Vagina (tissue), 2 donors: Measurements from ENCODE around the gene STK11. TPM values are rescaled to one million over a fixed set of nuclear protein-coding genes. Genes with fewer than 3 reads are reported as not detected.

Experiments used
- DNase-seq, 2 donors: peaks; one replicate each; pipeline ENCODE4 v3.0.0-alpha.2; 2017; ENCODE audit errors: extremely low spot score in 2 of 2
- H3K27ac ChIP-seq: fragments of 200-600 bp; sonication (generic); one replicate; pipeline ENCODE4 v1.5.1; 2019
- H3K27me3 ChIP-seq: fragments of 200-600 bp; sonication (generic); one replicate; pipeline ENCODE4 v1.5.1; 2019
- H3K36me3 ChIP-seq, 2 donors: fragments of 200-600 bp; sonication (generic); one replicate each; pipeline ENCODE4 v1.5.1; 2017 to 2019
- H3K4me1 ChIP-seq: fragments of 200-600 bp; sonication (generic); one replicate; pipeline ENCODE4 v1.5.1; 2019
- H3K4me3 ChIP-seq, 2 donors: fragments of 200-600 bp; sonication (generic); 1 replicate in 1 of 2; 2 replicates in 1 of 2; pipeline ENCODE4 v1.5.1; 2016 to 2019
- H3K9me3 ChIP-seq: fragments of 200-600 bp; sonication (generic); one replicate; pipeline ENCODE4 v1.5.1; 2019
- POLR2A ChIP-seq, 2 donors: fragments of 450-650 bp; IDR thresholded peaks; one replicate each; pipeline ENCODE4 v1.6.1; 2017; ENCODE audit warnings: antibody characterized with exemption in 2 of 2, mild to moderate bottlenecking in 2 of 2, moderate library complexity in 2 of 2
- POLR2AphosphoS5 ChIP-seq, 2 donors: sonication (generic); formaldehyde crosslinking; IDR thresholded peaks; one replicate each; pipeline ENCODE4 v1.9.0; 2017; ENCODE audit warnings: antibody characterized with exemption in 2 of 2, mild to moderate bottlenecking in 2 of 2, low read depth in 1 of 2; ENCODE audit not compliant: insufficient read depth in 1 of 2
- intact Hi-C: fragments of 100-400 bp; cut with DNase I; formaldehyde crosslinking; loops from one replicate; pipeline ENCODE4 v1.15.1; 2023
- total RNA-seq: library from RNA; depleted of rRNA; stranded (reverse); fragments of >200 nt; gene quantifications from one replicate; pipeline ENCODE4 v1.2.3, GENCODE V29; 2016
- TF ChIP-seq, protein P1 (sequence below), 3 experiments: fragments of 450-650 bp in 2 of 3; fragments of 200-600 bp in 1 of 3; sonication (generic) in 1 of 3; IDR thresholded peaks; one replicate each; pipeline ENCODE4 v1.5.1; 2017 to 2019; ENCODE audit warnings: antibody characterized with exemption in 3 of 3, mild to moderate bottlenecking in 2 of 3, moderate library complexity in 2 of 3

STK11 gene
- total RNA-seq, 1 donor from 2014 or later: 54.5 TPM

DNA sequence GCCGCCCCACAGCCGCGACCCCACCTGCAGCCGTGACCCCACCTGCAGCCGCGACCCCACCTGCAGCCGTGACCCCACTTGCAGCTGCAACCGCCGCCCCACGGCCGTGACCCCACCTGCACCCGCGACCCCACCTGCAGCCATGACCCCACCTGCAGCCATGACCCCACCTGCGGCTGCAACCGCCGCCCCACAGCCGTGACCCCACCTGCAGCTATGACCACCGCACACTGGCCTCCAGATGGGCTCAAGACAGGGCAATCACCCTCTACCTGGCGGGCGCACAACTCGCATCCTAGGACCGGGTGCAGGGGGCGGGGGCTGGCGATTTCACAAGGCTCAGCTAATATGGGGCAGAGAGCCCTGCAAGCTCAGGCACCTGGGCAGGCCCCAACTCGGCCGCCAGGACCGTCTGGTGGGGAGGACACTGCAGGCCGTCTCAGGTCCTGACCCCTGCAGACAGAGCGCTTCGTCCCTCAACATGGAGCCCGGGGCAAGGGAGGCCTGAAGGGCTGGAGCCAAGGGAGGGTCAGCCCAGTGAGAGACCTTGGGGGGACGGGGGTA, 46.6 kb upstream of the STK11 start:
- Histone ChIP-seq H3K4me3 (no peak overlapping the region), H3K36me3 (peaks cover 0 to 6% of the 10 kb centered on the region in 2 donors), H3K27ac (no peak overlapping the region), H3K27me3 (no peaks in the 10 kb centered on the region), H3K9me3 (no peaks in the 10 kb centered on the region), H3K4me1 (peaks cover 38% of the 10 kb centered on the region)
- intact Hi-C loops: no loop called here
- TF ChIP-seq POLR2AphosphoS5 (IDR thresholded peaks at IDR 0.05; ENCODE audit: insufficient read depth in 1 of 2, low read depth in 1 of 2) (no peak), POLR2A (IDR thresholded peaks at IDR 0.05) (no peak)
- TF ChIP-seq, protein P1, sequence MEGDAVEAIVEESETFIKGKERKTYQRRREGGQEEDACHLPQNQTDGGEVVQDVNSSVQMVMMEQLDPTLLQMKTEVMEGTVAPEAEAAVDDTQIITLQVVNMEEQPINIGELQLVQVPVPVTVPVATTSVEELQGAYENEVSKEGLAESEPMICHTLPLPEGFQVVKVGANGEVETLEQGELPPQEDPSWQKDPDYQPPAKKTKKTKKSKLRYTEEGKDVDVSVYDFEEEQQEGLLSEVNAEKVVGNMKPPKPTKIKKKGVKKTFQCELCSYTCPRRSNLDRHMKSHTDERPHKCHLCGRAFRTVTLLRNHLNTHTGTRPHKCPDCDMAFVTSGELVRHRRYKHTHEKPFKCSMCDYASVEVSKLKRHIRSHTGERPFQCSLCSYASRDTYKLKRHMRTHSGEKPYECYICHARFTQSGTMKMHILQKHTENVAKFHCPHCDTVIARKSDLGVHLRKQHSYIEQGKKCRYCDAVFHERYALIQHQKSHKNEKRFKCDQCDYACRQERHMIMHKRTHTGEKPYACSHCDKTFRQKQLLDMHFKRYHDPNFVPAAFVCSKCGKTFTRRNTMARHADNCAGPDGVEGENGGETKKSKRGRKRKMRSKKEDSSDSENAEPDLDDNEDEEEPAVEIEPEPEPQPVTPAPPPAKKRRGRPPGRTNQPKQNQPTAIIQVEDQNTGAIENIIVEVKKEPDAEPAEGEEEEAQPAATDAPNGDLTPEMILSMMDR (IDR thresholded peaks at IDR 0.05): no peak
- DNase-seq: no peak

DNA sequence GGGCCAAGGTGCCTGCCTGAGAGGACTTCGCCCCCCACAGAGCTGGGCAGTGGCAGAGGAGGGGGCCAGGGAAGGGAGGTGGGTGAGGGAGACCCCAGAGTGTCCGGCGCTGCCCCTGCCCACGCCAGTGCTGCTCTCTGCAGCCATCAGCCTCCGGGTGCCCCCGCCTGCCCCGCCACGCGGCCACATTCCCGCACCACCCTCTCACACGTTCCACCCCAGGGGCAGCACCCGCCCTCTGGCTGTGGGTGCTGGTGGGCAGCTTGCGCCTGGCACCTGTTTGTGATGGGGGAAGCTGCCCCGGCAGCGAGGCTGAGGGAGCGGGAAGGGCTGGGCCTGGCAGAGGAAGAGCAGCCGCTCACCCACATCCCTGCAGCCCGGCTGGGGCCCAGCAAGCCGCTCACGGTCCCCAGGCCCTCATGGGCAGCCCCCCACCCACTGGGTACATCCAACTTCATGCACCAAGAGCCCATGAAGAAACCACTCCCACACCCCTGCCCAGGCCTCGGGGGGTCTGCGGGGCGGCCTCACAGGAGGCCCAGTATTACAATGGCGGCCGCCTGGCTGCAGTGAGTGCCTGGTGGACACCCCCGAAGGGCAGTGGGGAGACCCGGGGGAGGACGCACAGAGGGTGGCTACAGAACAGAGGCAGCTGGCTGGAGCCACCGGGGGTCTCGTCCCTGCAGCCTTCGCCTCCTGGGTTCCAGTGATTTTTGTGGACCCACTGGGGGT, 45.5 kb upstream of the STK11 start:
- DNase-seq: no peak
- Histone ChIP-seq H3K4me1 (peaks cover 30% of the 10 kb centered on the region), H3K36me3 (peaks cover 0 to 5% of the 10 kb centered on the region in 2 donors), H3K27me3 (no peaks in the 10 kb centered on the region), H3K4me3 (no peak overlapping the region), H3K9me3 (no peaks in the 10 kb centered on the region), H3K27ac (no peak overlapping the region)
- TF ChIP-seq POLR2A (IDR thresholded peaks at IDR 0.05) (no peak), POLR2AphosphoS5 (IDR thresholded peaks at IDR 0.05; ENCODE audit: insufficient read depth in 1 of 2, low read depth in 1 of 2) (no peak)
- TF ChIP-seq, protein P1 (IDR thresholded peaks at IDR 0.05): no peak
- intact Hi-C loops: no loop called here

DNA sequence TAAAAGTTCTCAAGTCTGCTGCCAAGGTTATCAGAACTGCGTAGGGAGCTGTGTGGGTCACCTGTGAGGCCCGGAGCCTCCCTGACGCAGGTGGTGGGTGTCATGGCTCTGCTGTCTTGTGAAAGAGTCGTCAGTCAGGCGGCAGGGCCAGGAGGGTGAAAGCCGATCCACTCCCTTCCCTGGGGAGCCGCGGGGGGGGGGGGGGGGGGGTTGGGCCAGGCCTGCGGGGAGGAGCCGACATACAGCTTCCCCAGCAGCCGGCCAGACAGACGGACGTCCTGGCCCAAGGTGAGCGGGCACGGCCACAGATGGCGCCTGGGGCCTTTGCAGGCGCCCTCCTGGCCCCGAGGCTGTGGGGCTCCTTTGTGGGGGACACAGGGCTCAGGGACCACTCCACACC, 43.9 kb upstream of the STK11 start:
- intact Hi-C loops: no loop called here
- DNase-seq: no peak
- Histone ChIP-seq H3K36me3 (peaks cover 0 to 8% of the 10 kb centered on the region in 2 donors), H3K9me3 (no peaks in the 10 kb centered on the region), H3K27me3 (no peaks in the 10 kb centered on the region), H3K27ac (no peak overlapping the region), H3K4me3 (no peak overlapping the region), H3K4me1 (peaks cover 24% of the 10 kb centered on the region)
- TF ChIP-seq POLR2AphosphoS5 (IDR thresholded peaks at IDR 0.05; ENCODE audit: insufficient read depth in 1 of 2, low read depth in 1 of 2): peak in 1 of 2 donors; percentile 13
- TF ChIP-seq POLR2A (IDR thresholded peaks at IDR 0.05): no peak

DNA sequence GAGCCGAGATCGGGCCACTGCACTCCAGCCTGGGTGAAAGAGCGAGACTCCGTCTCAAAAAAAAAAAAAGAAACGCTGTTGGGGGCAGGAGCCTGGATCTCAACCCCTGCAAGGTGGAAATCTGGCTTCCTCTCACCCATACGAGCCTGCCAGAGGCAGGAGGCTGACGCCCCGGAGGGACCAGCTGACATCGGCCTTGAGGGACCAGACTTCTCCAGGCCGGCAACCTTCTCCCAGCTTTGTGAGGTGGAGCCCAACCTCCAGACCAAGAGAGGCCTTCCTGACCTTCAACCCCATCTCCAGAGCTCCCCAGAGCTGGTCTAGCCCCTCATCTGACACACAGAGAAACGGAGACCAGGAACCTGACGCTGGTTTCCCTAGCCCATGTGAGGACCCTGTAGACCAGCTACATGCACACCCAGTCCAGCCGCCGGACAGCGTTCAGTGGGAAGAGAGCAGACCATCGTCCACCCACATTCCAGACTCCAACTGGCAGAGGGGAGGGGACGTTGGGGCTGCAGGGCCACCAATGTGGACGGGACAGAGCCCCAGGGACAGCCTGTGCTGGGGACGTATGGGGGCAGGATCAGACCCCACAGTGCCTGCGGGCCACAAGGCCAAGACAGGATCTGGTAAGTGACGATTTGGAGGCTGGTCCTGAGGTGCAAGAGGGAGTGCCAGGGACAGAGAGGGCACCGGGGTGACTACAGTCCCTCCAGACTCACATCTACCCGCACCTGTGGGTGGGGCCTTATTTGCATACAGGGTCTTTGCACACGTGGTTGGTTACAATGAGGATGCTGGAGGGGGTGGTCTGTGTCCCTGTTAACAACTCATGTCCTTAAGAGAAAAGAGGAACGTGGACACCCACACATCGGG, 42.9 kb upstream of the STK11 start:
- intact Hi-C loops: no loop called here
- no peak for DNase-seq
- peaks cover 30% of the 10 kb centered on the region for H3K4me1 ChIP-seq
- H3K4me3 ChIP-seq: no peak overlapping the region
- peaks cover 0 to 11% of the 10 kb centered on the region in 2 donors for H3K36me3 ChIP-seq
- TF ChIP-seq POLR2A (IDR thresholded peaks at IDR 0.05): no peak
- TF ChIP-seq POLR2AphosphoS5 (IDR thresholded peaks at IDR 0.05; ENCODE audit: insufficient read depth in 1 of 2, low read depth in 1 of 2): no peak
- H3K27me3 ChIP-seq: no peaks in the 10 kb centered on the region
- H3K27ac ChIP-seq: no peak overlapping the region
- no peaks in the 10 kb centered on the region for H3K9me3 ChIP-seq

DNA sequence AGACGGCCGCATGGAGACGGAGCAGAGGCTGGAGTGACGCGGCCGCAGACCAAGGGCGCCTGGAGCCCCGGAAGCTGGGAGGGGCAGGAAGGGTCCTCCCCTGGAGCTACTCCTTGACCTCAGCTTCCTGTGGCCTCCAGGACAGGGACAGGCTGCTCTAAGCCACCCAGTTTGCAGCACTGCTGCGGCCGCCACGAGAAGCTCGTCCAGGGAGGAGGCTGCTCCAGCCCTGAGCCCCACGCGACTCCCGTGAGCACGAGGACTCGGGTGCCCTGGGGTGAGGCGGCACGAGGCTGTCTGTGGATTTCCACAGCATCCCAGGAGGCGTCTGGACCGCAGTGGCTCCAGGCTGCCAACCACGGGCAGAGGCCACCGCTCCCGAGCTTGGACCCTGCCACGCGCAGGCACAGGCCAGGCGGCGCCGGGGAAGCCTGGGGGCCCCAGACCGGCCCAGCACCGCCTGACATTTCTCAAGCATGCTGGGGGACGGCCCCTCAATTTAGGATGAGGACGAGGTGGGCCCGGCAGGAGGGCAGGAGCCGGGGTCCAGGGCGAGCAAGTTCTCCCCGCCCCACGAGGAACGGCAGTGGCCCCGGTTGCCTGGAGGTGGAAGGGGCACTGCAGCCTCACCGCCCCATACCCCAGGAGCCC, 42.2 kb upstream of the STK11 start:
- Histone ChIP-seq H3K27me3 (no peaks in the 10 kb centered on the region), H3K9me3 (no peaks in the 10 kb centered on the region), H3K4me1 (peaks cover 38% of the 10 kb centered on the region), H3K4me3 (no peak overlapping the region), H3K27ac (no peak overlapping the region), H3K36me3 (peaks cover 0 to 11% of the 10 kb centered on the region in 2 donors)
- intact Hi-C loops: no loop called here
- no peak for DNase-seq
- TF ChIP-seq POLR2AphosphoS5 (IDR thresholded peaks at IDR 0.05; ENCODE audit: insufficient read depth in 1 of 2, low read depth in 1 of 2): no peak
- TF ChIP-seq POLR2A (IDR thresholded peaks at IDR 0.05): no peak
- TF ChIP-seq, protein P1 (IDR thresholded peaks at IDR 0.05): no peak
